Panc1 (cell line): ENCODE results near the gene MRPL21.

Experiments
- POLR2AphosphoS5 ChIP-seq: IDR thresholded peaks from 2 replicates; pipeline ENCODE4 v1.6.1; 2012; ENCODE audit warnings: mild to moderate bottlenecking, low read depth, low read length, moderate library complexity
- SIN3A ChIP-seq: IDR thresholded peaks from 2 replicates; pipeline ENCODE4 v1.6.1; 2012; ENCODE audit warnings: low read depth, mild to moderate bottlenecking, low read length, moderate library complexity, borderline replicate concordance; ENCODE audit not compliant: insufficient read depth
- TF ChIP-seq, protein P1 (sequence below): fragments of 450-650 bp; IDR thresholded peaks from 2 replicates; pipeline ENCODE4 v1.5.1; 2017; ENCODE audit warnings: mild to moderate bottlenecking

DNA sequence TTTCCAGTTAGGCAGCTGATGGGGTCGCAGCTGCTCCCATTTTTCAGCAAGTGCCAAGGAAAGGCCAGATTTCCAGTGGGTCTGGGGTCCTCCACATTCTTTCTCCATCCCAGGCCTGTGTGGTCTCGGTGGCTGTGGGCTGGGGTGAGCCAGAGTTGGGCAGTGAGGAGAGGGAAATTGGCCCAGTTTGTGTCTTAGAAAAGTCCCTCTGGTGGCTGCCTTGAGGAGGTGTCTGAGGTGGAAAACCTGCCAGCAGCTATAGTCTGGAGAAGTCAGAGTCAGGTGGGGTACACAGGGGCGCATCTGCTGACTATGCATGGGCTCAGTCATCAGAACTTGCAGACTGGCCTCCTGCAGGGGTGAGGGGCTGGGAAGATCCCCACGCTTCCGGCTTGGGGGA lies 46.6 kb upstream of the MRPL21 start:
- TF ChIP-seq, protein P1, sequence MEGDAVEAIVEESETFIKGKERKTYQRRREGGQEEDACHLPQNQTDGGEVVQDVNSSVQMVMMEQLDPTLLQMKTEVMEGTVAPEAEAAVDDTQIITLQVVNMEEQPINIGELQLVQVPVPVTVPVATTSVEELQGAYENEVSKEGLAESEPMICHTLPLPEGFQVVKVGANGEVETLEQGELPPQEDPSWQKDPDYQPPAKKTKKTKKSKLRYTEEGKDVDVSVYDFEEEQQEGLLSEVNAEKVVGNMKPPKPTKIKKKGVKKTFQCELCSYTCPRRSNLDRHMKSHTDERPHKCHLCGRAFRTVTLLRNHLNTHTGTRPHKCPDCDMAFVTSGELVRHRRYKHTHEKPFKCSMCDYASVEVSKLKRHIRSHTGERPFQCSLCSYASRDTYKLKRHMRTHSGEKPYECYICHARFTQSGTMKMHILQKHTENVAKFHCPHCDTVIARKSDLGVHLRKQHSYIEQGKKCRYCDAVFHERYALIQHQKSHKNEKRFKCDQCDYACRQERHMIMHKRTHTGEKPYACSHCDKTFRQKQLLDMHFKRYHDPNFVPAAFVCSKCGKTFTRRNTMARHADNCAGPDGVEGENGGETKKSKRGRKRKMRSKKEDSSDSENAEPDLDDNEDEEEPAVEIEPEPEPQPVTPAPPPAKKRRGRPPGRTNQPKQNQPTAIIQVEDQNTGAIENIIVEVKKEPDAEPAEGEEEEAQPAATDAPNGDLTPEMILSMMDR: no peak
- TF ChIP-seq POLR2AphosphoS5 (no peak), SIN3A (no peak)
